Spleen (tissue), 11 donors: ENCODE measurements around the gene CSNK2A1. TPM values are rescaled to one million over a fixed set of nuclear protein-coding genes. Genes with fewer than 3 reads are reported as not detected.

Experiments
- DNase-seq: peaks from one replicate; pipeline ENCODE4 v3.0.0-alpha.2; 2020
- H3K27ac ChIP-seq, 8 donors: fragments of 200-600 bp; sonication (generic) in 7 of 8; 1 replicate in 4 of 8; 2 replicates in 4 of 8; pipeline versions ENCODE4 v1.5.0 to v1.8.0; 2016 to 2021; ENCODE audit warnings: inconsistent platforms in 4 of 8, mild to moderate bottlenecking in 4 of 8, moderate library complexity in 1 of 8
- H3K27me3 ChIP-seq, 7 donors: fragments of 200-600 bp; sonication (generic) in 6 of 7; replicated peaks in 1 of 7; 1 replicate in 4 of 7; 2 replicates in 3 of 7; pipeline versions ENCODE4 v1.5.0 to v1.8.0; 2016 to 2021; ENCODE audit warnings: inconsistent platforms in 3 of 7, mild to moderate bottlenecking in 1 of 7
- H3K36me3 ChIP-seq, 6 donors: fragments of 200-600 bp; sonication (generic) in 5 of 6; 1 replicate in 4 of 6; 2 replicates in 2 of 6; pipeline versions ENCODE4 v1.5.0 to v1.8.0; 2016 to 2021; ENCODE audit warnings: inconsistent platforms in 2 of 6
- H3K4me1 ChIP-seq, 6 donors: fragments of 200-600 bp; sonication (generic) in 5 of 6; 1 replicate in 3 of 6; 2 replicates in 3 of 6; pipeline versions ENCODE4 v1.5.0 to v1.8.0; 2016 to 2021; ENCODE audit warnings: inconsistent platforms in 3 of 6
- H3K4me3 ChIP-seq, 8 donors: fragments of 200-600 bp; sonication (generic) in 7 of 8; 1 replicate in 4 of 8; 2 replicates in 4 of 8; pipeline versions ENCODE4 v1.5.0 to v1.8.0; 2016 to 2021; ENCODE audit warnings: inconsistent platforms in 4 of 8, mild to moderate bottlenecking in 4 of 8, moderate library complexity in 2 of 8
- H3K9me3 ChIP-seq, 8 donors: fragments of 200-600 bp; sonication (generic) in 7 of 8; 1 replicate in 4 of 8; 2 replicates in 4 of 8; pipeline versions ENCODE4 v1.5.0 to v1.8.0; 2016 to 2021; ENCODE audit warnings: inconsistent platforms in 4 of 8
- POLR2A ChIP-seq, 3 donors: fragments of 450-650 bp; IDR thresholded peaks; one replicate each; pipeline ENCODE4 v1.5.1; 2017; ENCODE audit warnings: antibody characterized with exemption in 3 of 3, mild to moderate bottlenecking in 1 of 3
- POLR2AphosphoS5 ChIP-seq, 3 donors: sonication (generic); formaldehyde crosslinking; IDR thresholded peaks; one replicate each; pipeline ENCODE4 v1.5.1; 2017; ENCODE audit warnings: antibody characterized with exemption in 3 of 3
- WGBS, 5 donors: extraction: QIAGEN DNeasy Blood & Tissue Kit in 3 of 5; methylation state at CpG; one replicate each; pipeline versions ENCODE4 v1.1.5 to v1.1.7; 2013 to 2018; 5-methylcytosine and 5-hydroxymethylcytosine counted together
- intact Hi-C: fragments of 100-400 bp; cut with DNase I; formaldehyde crosslinking; loops from one replicate; pipeline ENCODE4 v1.15.0; 2023; ENCODE audit warnings: low total_unique reads
- polyA plus RNA-seq, 3 donors: library from polyadenylated mRNA; stranded (reverse); fragments of 200-250 nt; gene quantifications; one replicate each; pipeline ENCODE4 v1.2.1, GENCODE V29; 2013
- total RNA-seq, 7 donors: library from RNA; depleted of rRNA in 3 of 7; stranded (reverse); fragments of >200 nt in 3 of 7; fragmentation: NEBNext Ultra II Directional in 4 of 7; extraction: Animal tissue kit (Norgen Biotek cat#: 25700) in 4 of 7; gene quantifications; one replicate each; pipeline versions ENCODE4 v1.1.0 to v1.2.1, GENCODE V29; 2016 to 2021
- TF ChIP-seq, protein P1 (sequence below), 11 experiments: fragments of 200-600 bp in 7 of 11; fragments of 450-650 bp in 4 of 11; sonication (generic) in 4 of 11; IDR thresholded peaks in 8 of 11; conservative IDR thresholded peaks in 3 of 11; 1 replicate in 7 of 11; 2 replicates in 4 of 11; pipeline versions ENCODE4 v1.4.0 to v1.8.0; 2016 to 2021; ENCODE audit warnings: antibody characterized with exemption in 11 of 11, inconsistent platforms in 4 of 11, mild to moderate bottlenecking in 1 of 11
- donor health status: healthy with polysubstance abuse.
- donor health status: DM: no; HTN: no; CAD: no; lungs with moderate emphysema.
- donor health status: DM: no; HTN: no; CAD: no.
- donor health status: Bipolar disorder and iron deficiency.
- donor health status: healthy.
- donor health status: DM: no; HTN: no; CAD: no.
- donor health status: DM: yes; HTN: yes; CAD: no.

The CSNK2A1 gene
- total and polyA plus RNA-seq, 10 donors = 16.4 to 92.9 (median 88.1) TPM

DNA sequence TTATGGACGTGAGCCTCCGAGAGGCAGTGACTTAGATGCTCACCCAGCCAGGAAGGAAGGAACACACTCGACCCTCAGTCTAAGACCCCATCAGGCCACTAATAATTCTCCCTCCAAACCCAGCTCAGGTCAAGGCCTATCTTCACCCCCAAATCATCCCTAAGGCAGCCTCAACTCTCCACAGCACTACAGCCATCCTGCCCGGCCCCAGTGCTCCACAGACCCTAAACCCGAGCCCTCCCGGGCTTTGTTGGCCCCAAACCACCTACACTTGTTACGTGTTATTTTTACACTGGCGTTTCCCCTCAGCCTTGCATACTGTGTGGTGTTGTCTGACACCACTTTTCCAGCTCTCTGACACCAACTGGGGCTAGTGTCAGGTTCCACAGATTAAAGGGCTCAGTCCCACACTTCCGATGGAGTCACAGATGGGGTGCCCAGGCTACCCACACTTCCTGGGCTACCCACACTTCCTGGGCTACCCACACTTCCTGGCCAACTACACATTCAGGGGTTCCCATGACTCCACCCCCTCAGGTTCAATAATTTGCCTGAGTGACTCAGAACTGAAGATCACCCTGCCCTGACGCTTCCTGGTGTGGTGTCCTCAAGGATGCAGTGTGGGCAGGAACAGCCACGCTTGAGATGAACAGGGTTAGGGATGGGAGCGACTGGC is 110.2 kb downstream of the CSNK2A1 start:
- no peak for DNase-seq
- intact Hi-C loops = loop anchor here (10.0 kb wide), 1 partner anchor 79 kb away; no protein-coding TSS in a partner anchor
- peaks cover 0 to 95% (median 65%) of the 10 kb centered on the region in 6 donors for H3K36me3 ChIP-seq

DNA sequence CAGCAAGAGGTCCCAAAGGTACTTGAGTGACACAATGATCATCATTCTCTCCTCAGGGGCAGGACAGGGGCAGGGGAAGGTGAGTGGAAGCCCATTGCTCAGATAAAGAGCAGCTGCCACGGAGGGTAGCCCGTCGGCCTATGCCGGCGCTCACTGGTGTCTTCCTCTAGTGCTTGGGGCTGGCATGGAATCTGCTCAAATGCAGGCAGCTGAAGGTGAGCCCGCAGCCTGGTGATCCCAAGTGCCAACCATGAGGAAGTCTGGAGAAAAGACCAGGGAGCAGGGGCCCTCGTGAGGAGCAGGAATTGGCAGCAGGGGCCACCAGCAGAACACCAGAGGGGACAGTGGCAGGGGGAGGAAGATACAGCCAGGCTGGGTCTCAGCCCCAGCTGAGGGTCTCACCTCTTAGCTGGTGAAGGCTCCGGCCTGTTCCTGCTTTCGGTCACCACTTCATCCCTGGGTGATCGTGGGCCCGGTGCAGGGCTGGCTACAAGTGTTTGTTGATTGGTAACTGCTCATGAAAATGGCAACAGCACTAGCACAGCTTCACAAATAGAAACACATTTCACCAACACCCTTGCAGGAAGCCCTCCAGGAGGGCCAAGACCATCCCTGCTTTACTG is 110.8 kb downstream of the CSNK2A1 start:
- no peak for DNase-seq
- Histone ChIP-seq H3K27me3 (no peaks in the 10 kb centered on the region), H3K27ac (peak overlapping the region in 7 of 8 donors; percentile 4 to 77 (median 49)), H3K4me3 (no peak overlapping the region), H3K4me1 (peaks cover 4 to 70% (median 31%) of the 10 kb centered on the region in 6 donors), H3K36me3 (peaks cover 0 to 95% (median 69%) of the 10 kb centered on the region in 6 donors), H3K9me3 (no peaks in the 10 kb centered on the region)
- TF ChIP-seq POLR2A (IDR thresholded peaks at IDR 0.05) (no peak), POLR2AphosphoS5 (IDR thresholded peaks at IDR 0.05) (peak in 1 of 3 donors; percentile 7)
- WGBS, 5 donors = 90 to 92% (median 91%) methylated on average over 11 of the region's 11 CpGs
- intact Hi-C loops = loop anchor here (10.0 kb wide), 1 partner anchor 78 kb away; no protein-coding TSS in a partner anchor

More for the DNA sequence above, 110.2 kb downstream of the CSNK2A1 start:
- peaks cover 10 to 77% (median 38%) of the 10 kb centered on the region in 6 donors for H3K4me1 ChIP-seq
- H3K27ac ChIP-seq = peak overlapping the region; percentile 4 to 77 (median 51)
- WGBS, 5 donors = 54% methylated on average over 12 of the region's 12 CpGs
- H3K27me3 ChIP-seq = no peaks in the 10 kb centered on the region
- TF ChIP-seq, protein P1, sequence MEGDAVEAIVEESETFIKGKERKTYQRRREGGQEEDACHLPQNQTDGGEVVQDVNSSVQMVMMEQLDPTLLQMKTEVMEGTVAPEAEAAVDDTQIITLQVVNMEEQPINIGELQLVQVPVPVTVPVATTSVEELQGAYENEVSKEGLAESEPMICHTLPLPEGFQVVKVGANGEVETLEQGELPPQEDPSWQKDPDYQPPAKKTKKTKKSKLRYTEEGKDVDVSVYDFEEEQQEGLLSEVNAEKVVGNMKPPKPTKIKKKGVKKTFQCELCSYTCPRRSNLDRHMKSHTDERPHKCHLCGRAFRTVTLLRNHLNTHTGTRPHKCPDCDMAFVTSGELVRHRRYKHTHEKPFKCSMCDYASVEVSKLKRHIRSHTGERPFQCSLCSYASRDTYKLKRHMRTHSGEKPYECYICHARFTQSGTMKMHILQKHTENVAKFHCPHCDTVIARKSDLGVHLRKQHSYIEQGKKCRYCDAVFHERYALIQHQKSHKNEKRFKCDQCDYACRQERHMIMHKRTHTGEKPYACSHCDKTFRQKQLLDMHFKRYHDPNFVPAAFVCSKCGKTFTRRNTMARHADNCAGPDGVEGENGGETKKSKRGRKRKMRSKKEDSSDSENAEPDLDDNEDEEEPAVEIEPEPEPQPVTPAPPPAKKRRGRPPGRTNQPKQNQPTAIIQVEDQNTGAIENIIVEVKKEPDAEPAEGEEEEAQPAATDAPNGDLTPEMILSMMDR (IDR thresholded peaks at IDR 0.05 in 8 of 11, conservative IDR thresholded peaks at IDR 0.05 in 3 of 11) = no peak
- TF ChIP-seq POLR2A (IDR thresholded peaks at IDR 0.05) (no peak), POLR2AphosphoS5 (IDR thresholded peaks at IDR 0.05) (peak in 1 of 3 donors; percentile 51)
- no peaks in the 10 kb centered on the region for H3K9me3 ChIP-seq
- H3K4me3 ChIP-seq = no peak overlapping the region

DNA sequence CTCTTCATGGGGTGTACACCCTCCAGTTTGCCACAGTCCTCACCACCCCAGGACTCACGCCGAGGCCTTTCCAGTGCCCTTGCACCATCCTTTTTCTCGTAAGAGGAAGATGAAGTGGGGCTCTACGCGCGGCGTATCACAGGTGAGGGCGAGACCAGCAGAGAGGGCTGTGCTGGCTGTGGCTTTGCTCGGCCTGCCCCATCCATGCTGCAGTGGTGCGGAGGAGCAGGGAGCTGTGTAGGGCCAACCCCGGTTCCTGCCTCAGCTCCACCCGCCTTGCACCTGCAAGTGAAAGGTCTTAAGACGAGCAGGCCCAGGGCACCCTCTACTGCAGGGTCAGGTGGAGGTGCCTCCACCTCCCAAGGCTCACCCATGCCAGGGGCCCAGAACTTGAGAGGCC is 111.4 kb downstream of the CSNK2A1 start:
- Histone ChIP-seq H3K27me3 (no peaks in the 10 kb centered on the region), H3K4me3 (no peak overlapping the region), H3K36me3 (peaks cover 0 to 95% (median 72%) of the 10 kb centered on the region in 6 donors), H3K9me3 (no peaks in the 10 kb centered on the region), H3K4me1 (peaks cover 0 to 65% (median 25%) of the 10 kb centered on the region in 6 donors), H3K27ac (peak overlapping the region in 3 of 8 donors; percentile 57 to 77 (median 63))
- intact Hi-C loops = loop anchor here (10.0 kb wide), 1 partner anchor 77 kb away; no protein-coding TSS in a partner anchor
- no peak for DNase-seq
- WGBS, 5 donors = 85 to 92% (median 92%) methylated on average over 13 of the region's 13 CpGs
- TF ChIP-seq, protein P1 (IDR thresholded peaks at IDR 0.05 in 8 of 11, conservative IDR thresholded peaks at IDR 0.05 in 3 of 11) = no peak
- TF ChIP-seq POLR2AphosphoS5 (IDR thresholded peaks at IDR 0.05) = peak in 2 of 3 donors; percentile 16 to 50

DNA sequence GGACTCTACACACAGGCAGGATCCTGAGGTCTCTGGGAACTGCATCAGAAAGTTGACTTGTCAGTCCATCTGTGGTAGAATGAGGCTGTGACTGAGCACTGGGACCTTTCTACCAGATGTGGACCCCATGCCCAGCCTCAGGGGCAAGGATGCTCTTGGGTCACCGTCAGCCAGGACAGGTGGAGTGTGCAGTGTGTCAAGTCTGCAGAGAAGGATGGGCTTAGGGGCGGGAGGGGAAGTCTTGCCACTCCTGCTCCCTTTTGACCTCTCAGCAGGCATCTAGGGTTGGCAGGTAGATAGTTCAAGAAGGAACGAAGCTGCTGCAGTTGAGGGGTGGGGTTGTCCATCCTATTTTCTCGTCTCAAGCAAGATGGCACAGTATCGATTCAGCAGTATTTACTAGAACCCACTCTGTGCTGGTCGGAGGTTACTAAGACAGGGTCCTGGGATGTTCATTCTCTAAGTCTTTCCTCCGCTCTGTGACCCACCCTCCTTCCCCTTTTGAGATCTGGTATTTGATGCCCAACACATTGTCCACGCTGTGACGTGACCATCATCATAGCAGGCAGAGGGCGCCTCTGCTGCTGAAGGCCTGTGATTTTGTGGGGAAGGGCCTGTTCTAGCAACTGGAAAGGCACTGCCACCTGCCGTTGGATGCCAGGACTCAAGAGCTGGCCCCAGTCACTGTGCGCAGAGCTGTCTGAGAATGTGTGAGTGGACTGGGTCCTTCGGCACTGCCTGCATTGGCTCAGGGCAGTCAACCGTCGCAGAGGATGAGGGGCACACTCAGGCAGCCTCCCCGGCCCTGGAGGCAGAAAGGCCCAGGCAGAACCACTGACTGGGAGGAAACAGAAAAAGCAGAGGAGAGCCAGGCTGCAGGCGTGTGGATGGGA is 112.3 kb downstream of the CSNK2A1 start:
- Histone ChIP-seq H3K27me3 (no peaks in the 10 kb centered on the region), H3K9me3 (no peaks in the 10 kb centered on the region), H3K27ac (peak overlapping the region in 4 of 8 donors; percentile 5 to 28 (median 12)), H3K4me3 (no peak overlapping the region), H3K36me3 (peaks cover 0 to 95% (median 66%) of the 10 kb centered on the region in 6 donors), H3K4me1 (peaks cover 0 to 55% (median 22%) of the 10 kb centered on the region in 6 donors)
- peak; percentile 27 to 55 (median 48) for TF ChIP-seq POLR2AphosphoS5 (IDR thresholded peaks at IDR 0.05)
- no peak for TF ChIP-seq POLR2A (IDR thresholded peaks at IDR 0.05)
- TF ChIP-seq, protein P1 (IDR thresholded peaks at IDR 0.05 in 8 of 11, conservative IDR thresholded peaks at IDR 0.05 in 3 of 11) = peak in 10 of 11 experiments; percentile 22 to 66 (median 44)
- DNase-seq = no peak
- 74 to 77% (median 75%) methylated on average over 16 to 17 of the region's 17 CpGs for WGBS, 5 donors
- intact Hi-C loops = loop anchor here (10.0 kb wide), 1 partner anchor 76 kb away; no protein-coding TSS in a partner anchor
